T-helper 2 cell treated with Interferon-gamma antibody and Interleukin-4, amounts not matched to agents 5 μg/mL and 100 μg/mL, for 36 hours (primary cell): ENCODE results near the gene SIAE.
"Not testable (repeated sequence)": the region's sequence is repeated elsewhere in the genome, so short reads cannot be mapped to it uniquely, and the experiment has no call there.

Experiments
- DNase-seq: peaks from one replicate; pipeline ENCODE4 v3.0.0; 2021; ENCODE audit warnings: low spot score
- H3K27ac Mint-ChIP-seq: one replicate; pipeline ENCODE4 v1.8.0; 2021; ENCODE audit warnings: mild to moderate bottlenecking, mixed read lengths
- H3K27me3 Mint-ChIP-seq: one replicate; pipeline ENCODE4 v1.8.0; 2021; ENCODE audit warnings: low read depth, mixed read lengths
- H3K36me3 Mint-ChIP-seq: one replicate; pipeline ENCODE4 v1.8.0; 2021; ENCODE audit warnings: low read depth, mixed read lengths
- H3K4me1 Mint-ChIP-seq: one replicate; pipeline ENCODE4 v1.8.0; 2021; ENCODE audit warnings: low read depth, mixed read lengths
- H3K4me3 Mint-ChIP-seq: one replicate; pipeline ENCODE4 v1.8.0; 2022; ENCODE audit warnings: mild to moderate bottlenecking, moderate library complexity, mixed read lengths
- H3K9me3 Mint-ChIP-seq: one replicate; pipeline ENCODE4 v1.8.0; 2021; ENCODE audit warnings: mixed read lengths

Gene SIAE

GRCh38 chr11:124627546-124627945 is 46.0 kb downstream of the SIAE start:
- H3K4me3 Mint-ChIP-seq, result no peak overlapping the region
- no peak for DNase-seq
- H3K27me3 Mint-ChIP-seq, result no peaks in the 10 kb centered on the region
- no peak overlapping the region for H3K27ac Mint-ChIP-seq
- H3K36me3 Mint-ChIP-seq, result peaks cover 55% of the 10 kb centered on the region
- no peaks in the 10 kb centered on the region for H3K9me3 Mint-ChIP-seq
- peaks cover 33% of the 10 kb centered on the region for H3K4me1 Mint-ChIP-seq

GRCh38 chr11:124625504-124626168 is 47.9 kb downstream of the SIAE start:
- Mint-ChIP-seq H3K4me1 (peaks cover 39% of the 10 kb centered on the region), H3K36me3 (peaks cover 39% of the 10 kb centered on the region), H3K9me3 (no peaks in the 10 kb centered on the region), H3K27me3 (no peaks in the 10 kb centered on the region), H3K4me3 (peak overlapping the region; percentile 54), H3K27ac (peak overlapping the region; percentile 81)
- no peak for DNase-seq

GRCh38 chr11:124623861-124624525 is 49.5 kb downstream of the SIAE start:
- no peaks in the 10 kb centered on the region for H3K9me3 Mint-ChIP-seq
- H3K36me3 Mint-ChIP-seq, result peaks cover 34% of the 10 kb centered on the region
- DNase-seq, result no peak
- H3K4me1 Mint-ChIP-seq, result peaks cover 39% of the 10 kb centered on the region
- H3K4me3 Mint-ChIP-seq, result peak overlapping the region; percentile 98
- H3K27ac Mint-ChIP-seq, result peak overlapping the region; percentile 98
- peaks cover 6% of the 10 kb centered on the region for H3K27me3 Mint-ChIP-seq

GRCh38 chr11:124622531-124623451 is 50.7 kb downstream of the SIAE start, which contains the start of gene TBRG1:
TBRG1 (plus strand) TSS chr11:124622864; CDS start chr11:124623084, 220 bp downstream.
- peak within 1 kb of the TSS; percentile 98 for H3K4me3 Mint-ChIP-seq
- H3K27ac Mint-ChIP-seq, result peak within 1 kb of the TSS; percentile 98
- peaks cover 8% of the 10 kb centered on the region for H3K27me3 Mint-ChIP-seq
- H3K9me3 Mint-ChIP-seq, result no peaks in the 10 kb centered on the region
- peak; percentile 85 for DNase-seq
- H3K36me3 Mint-ChIP-seq, result peaks cover 30% of the 10 kb centered on the region
- peaks cover 39% of the 10 kb centered on the region for H3K4me1 Mint-ChIP-seq

GRCh38 chr11:124618863-124619262 is 54.7 kb downstream of the SIAE start:
- peaks cover 11% of the 10 kb centered on the region for H3K27me3 Mint-ChIP-seq
- no peaks in the 10 kb centered on the region for H3K9me3 Mint-ChIP-seq
- no peak for DNase-seq
- peaks cover 10% of the 10 kb centered on the region for H3K4me1 Mint-ChIP-seq
- no peak overlapping the region for H3K4me3 Mint-ChIP-seq
- no peak overlapping the region for H3K27ac Mint-ChIP-seq
- H3K36me3 Mint-ChIP-seq, result peaks cover 3% of the 10 kb centered on the region

GRCh38 chr11:124612567-124613246 is 60.8 kb downstream of the SIAE start:
- H3K4me1 Mint-ChIP-seq, result peaks cover 14% of the 10 kb centered on the region
- no peak overlapping the region for H3K27ac Mint-ChIP-seq
- no peak overlapping the region for H3K4me3 Mint-ChIP-seq
- peaks cover 2% of the 10 kb centered on the region for H3K27me3 Mint-ChIP-seq
- no peak for DNase-seq
- no peaks in the 10 kb centered on the region for H3K9me3 Mint-ChIP-seq
- H3K36me3 Mint-ChIP-seq, result no peaks in the 10 kb centered on the region

GRCh38 chr11:124612045-124612444 is 61.5 kb downstream of the SIAE start:
- peak; percentile 23 for DNase-seq
- Mint-ChIP-seq H3K27ac (no peak overlapping the region), H3K27me3 (no peaks in the 10 kb centered on the region)

GRCh38 chr11:124611064-124611463 is 62.5 kb downstream of the SIAE start, which contains the start of gene PANX3:
PANX3 (plus strand) TSS chr11:124611428; CDS start chr11:124611557, 129 bp downstream.
- Mint-ChIP-seq H3K27ac (no peak within 1 kb of the TSS), H3K36me3 (no peaks in the 10 kb centered on the region)

More at GRCh38 chr11:124612045-124612444, 61.5 kb downstream of the SIAE start:
- H3K4me3 Mint-ChIP-seq, result peak overlapping the region; percentile 38
- no peaks in the 10 kb centered on the region for H3K36me3 Mint-ChIP-seq
- no peaks in the 10 kb centered on the region for H3K9me3 Mint-ChIP-seq
- H3K4me1 Mint-ChIP-seq, result peaks cover 14% of the 10 kb centered on the region

GRCh38 chr11:124610295-124610694 is 63.2 kb downstream of the SIAE start:
- Mint-ChIP-seq H3K36me3 (no peaks in the 10 kb centered on the region), H3K9me3 (no peaks in the 10 kb centered on the region), H3K27me3 (no peaks in the 10 kb centered on the region), H3K4me3 (no peak overlapping the region), H3K4me1 (peaks cover 16% of the 10 kb centered on the region), H3K27ac (no peak overlapping the region)
- no peak for DNase-seq

More at GRCh38 chr11:124611064-124611463, 62.5 kb downstream of the SIAE start, which contains the start of gene PANX3:
- no peak for DNase-seq
- Mint-ChIP-seq H3K9me3 (no peaks in the 10 kb centered on the region), H3K27me3 (no peaks in the 10 kb centered on the region), H3K4me1 (peaks cover 14% of the 10 kb centered on the region), H3K4me3 (peak within 1 kb of the TSS; percentile 38)

- no peaks in the 10 kb centered on the region for H3K9me3 Mint-ChIP-seq
- H3K4me1 Mint-ChIP-seq, result peaks cover 14% of the 10 kb centered on the region
- no peak for DNase-seq
- no peak overlapping the region for H3K27ac Mint-ChIP-seq
- no peaks in the 10 kb centered on the region for H3K36me3 Mint-ChIP-seq
- no peaks in the 10 kb centered on the region for H3K27me3 Mint-ChIP-seq
- H3K4me3 Mint-ChIP-seq, result no peak overlapping the region
Measured at GRCh38 chr11:124608147-124608546, 65.4 kb downstream of the SIAE start.

GRCh38 chr11:124605719-124606118 is 67.8 kb downstream of the SIAE start:
- H3K27me3 Mint-ChIP-seq, result peaks cover under 1% of the 10 kb centered on the region
- no peak overlapping the region for H3K4me3 Mint-ChIP-seq
- no peak overlapping the region for H3K27ac Mint-ChIP-seq
- no peaks in the 10 kb centered on the region for H3K9me3 Mint-ChIP-seq
- no peak for DNase-seq
- H3K4me1 Mint-ChIP-seq, result peaks cover 2% of the 10 kb centered on the region
- H3K36me3 Mint-ChIP-seq, result no peaks in the 10 kb centered on the region

GRCh38 chr11:124602723-124603122 is 70.8 kb downstream of the SIAE start:
- not testable (repeated sequence) for H3K4me1 Mint-ChIP-seq, H3K4me3 Mint-ChIP-seq

GRCh38 chr11:124602193-124602592 is 71.3 kb downstream of the SIAE start:
- H3K27ac Mint-ChIP-seq, result no peak overlapping the region
- H3K4me3 Mint-ChIP-seq, result no peak overlapping the region
- no peak for DNase-seq
- H3K4me1 Mint-ChIP-seq, result peaks cover 2% of the 10 kb centered on the region
- H3K27me3 Mint-ChIP-seq, result peaks cover 13% of the 10 kb centered on the region
- H3K9me3 Mint-ChIP-seq, result no peaks in the 10 kb centered on the region
- H3K36me3 Mint-ChIP-seq, result no peaks in the 10 kb centered on the region

More at GRCh38 chr11:124602723-124603122, 70.8 kb downstream of the SIAE start:
- H3K27ac Mint-ChIP-seq, H3K36me3 Mint-ChIP-seq, DNase-seq, H3K9me3 Mint-ChIP-seq, H3K27me3 Mint-ChIP-seq: not testable (repeated sequence)
